H4 (cell line): Measurements from ENCODE around the gene NAIP. TPM values are rescaled to one million over a fixed set of nuclear protein-coding genes. Genes with fewer than 3 reads are reported as not detected.
"Not testable (repeated sequence)": the region's sequence is repeated elsewhere in the genome, so short reads cannot be mapped to it uniquely, and the experiment has no call there.

Source experiments
- DNase-seq: peaks from one replicate; pipeline ENCODE4 v3.0.0-alpha.2; 2015; ENCODE audit warnings: low spot score
- total RNA-seq: library from RNA; depleted of rRNA; stranded (reverse); fragments of >200 nt; shearing (Covaris generic); gene quantifications from 2 replicates; pipeline ENCODE4 v1.2.3, GENCODE V29; 2014; rRNA removed

The NAIP gene
- total RNA-seq, 1 experiment from 2014 or later, result 0.60 TPM

- DNase-seq, result not testable (repeated sequence)
Measured at GRCh38 chr5:70925211-70925562, 100.0 kb downstream of the NAIP start.

Other genes with a start within 250 kb of the NAIP start
- gene SERF1A, start 124.7 kb downstream of the NAIP start, total RNA-seq, result 3.4 and 3.5 TPM in 2 replicates
- 34.9 and 36.7 TPM in 2 replicates for gene SMN1, start 100.3 kb downstream of the NAIP start, total RNA-seq
- gene GTF2H2, start 42.3 kb upstream of the NAIP start, total RNA-seq, result 29.2 and 30.4 TPM in 2 replicates